GM12801 (cell line): ENCODE data around the gene CPNE4.

Source experiments
- CTCF ChIP-seq: IDR thresholded peaks from one replicate; pipeline ENCODE4 v1.5.1; 2011; ENCODE audit warnings: control low read depth; ENCODE audit not compliant: insufficient read length; ENCODE audit errors: extremely low read depth

CPNE4 gene

GRCh38 chr3:132014105-132014504, 20.7 kb downstream of the CPNE4 start:
- no peak for TF ChIP-seq CTCF

DNA sequence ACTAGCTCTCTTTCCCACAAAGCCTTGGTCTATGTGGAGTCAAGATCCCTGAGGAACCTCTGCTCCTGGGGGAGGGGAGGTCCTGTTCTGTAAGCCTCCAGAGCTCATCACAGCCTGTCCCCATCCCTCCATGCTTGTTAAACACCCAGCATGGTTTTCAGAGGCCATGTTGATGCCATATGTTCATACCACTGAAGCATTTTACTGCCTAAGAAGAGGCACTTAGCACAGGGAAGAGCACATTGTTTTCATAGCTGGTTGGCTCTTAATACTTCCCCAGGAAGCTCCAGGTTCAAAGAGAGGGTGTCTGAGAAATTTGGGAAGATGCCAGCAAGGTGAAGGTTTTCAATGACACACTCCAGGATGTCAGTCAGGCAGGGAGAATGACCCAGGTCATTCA, 25.6 kb downstream of the CPNE4 start:
- no peak for TF ChIP-seq CTCF

GRCh38 chr3:132008837-132009236, 26.0 kb downstream of the CPNE4 start:
- TF ChIP-seq CTCF = no peak

DNA sequence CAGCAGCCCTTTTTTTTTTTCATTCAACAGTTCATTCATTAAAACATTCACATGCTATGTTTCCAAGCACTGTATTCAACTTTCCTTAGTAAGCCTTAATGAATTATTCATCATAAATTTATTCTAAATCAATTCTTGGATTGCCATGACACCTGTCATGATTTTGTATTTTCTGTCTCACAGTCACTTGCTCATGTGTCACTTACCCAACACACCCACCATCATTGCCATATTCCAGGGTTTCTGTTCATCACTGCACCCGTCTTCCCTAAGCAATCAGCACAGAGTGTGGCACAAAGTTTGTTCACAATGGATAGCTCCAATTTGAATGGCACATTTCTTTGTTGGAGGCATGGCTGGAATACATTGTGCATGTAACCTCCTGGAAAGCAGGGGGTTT, 27.2 kb downstream of the CPNE4 start:
- no peak for TF ChIP-seq CTCF

DNA sequence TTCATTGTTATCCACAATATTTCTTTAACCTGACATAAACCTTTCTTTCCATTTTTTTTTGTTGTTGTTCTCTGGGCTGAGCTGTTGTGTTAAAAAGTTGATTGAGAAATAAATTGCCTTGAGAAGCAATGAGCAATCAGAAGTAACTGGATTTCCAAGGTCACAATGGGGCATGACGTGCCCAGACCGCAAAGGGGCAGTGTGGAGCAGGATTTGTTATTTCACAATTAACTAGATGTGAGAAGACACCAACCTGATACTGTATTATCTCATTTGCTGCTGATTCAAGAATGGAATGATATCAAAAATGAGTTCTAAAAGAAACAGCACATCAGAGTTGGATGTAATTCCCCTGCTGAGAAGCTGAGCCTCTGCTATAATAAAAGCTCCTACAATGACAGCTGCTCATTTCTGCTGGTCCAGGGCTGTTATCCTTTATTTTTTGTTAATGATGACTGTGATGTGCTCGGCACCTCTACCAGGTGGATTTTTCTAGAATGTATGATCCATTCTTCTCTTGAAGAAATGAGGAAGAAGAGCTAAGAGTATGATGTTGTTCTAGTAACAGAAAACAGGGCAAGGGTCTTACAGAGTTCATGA, 28.1 kb downstream of the CPNE4 start:
- no peak for TF ChIP-seq CTCF

DNA sequence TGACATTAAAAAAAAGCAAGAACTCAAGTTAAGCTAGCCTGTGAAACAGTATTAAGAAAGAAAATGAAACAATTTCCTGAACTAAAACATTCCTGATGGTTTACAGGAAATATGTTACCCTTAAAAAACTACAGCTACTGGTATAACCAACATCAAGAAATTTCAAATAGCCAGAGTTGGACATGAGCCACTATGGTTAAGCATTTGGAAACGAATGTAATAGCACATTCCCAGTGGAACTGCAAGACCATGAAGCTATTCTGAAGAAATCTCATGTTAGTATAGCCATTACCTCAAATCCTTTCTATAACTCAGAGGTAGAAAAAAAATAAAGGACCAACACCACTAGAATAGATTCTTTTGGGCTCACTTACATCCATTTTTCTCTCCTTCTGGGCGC, 30.2 kb downstream of the CPNE4 start:
- TF ChIP-seq CTCF = no peak

DNA sequence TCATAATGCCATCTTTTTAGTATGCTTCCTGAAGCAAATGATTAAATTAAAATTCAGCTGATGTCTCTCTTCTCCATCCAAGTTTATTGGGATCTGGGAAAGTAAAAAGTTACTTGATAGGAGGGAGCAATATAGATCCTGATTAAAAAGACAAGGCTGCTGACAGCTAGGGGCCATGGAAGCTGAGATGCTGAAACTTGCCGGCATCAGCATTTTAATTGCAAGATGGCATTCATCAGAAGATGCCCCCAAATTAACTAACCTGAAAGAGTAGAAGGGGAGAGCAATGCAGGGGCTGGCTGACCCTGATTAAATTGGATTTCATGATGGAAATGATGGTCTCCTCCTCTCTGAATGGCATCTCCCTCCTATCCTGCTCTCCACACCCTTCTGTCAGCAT, 31.1 kb downstream of the CPNE4 start:
- TF ChIP-seq CTCF = no peak

DNA sequence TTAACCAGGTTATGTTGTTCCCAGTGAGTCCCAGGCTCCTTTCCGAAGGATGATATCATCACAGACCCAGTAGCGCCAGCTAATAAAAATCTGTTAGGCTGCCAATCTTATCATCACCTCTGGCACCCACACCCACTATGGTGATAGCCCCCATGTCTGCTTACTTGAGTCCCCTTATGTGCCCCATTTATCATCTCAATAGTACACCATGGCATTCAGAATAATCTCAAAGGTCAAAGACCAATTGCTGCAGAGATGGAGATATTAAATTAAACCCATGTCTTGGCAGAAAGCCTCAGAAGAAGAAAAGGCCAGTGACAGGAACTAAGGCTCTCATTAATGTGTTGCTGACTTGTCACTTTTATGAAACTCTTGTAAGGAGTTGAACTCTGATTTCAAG, 32.8 kb downstream of the CPNE4 start:
- TF ChIP-seq CTCF = no peak
